ENCODE data around the gene GPR142. TPM values are rescaled to one million over a fixed set of nuclear protein-coding genes. Genes with fewer than 3 reads are reported as not detected.

GPR142 gene
- total RNA-seq, 1 experiment from 2014 or later: not detected

DNA sequence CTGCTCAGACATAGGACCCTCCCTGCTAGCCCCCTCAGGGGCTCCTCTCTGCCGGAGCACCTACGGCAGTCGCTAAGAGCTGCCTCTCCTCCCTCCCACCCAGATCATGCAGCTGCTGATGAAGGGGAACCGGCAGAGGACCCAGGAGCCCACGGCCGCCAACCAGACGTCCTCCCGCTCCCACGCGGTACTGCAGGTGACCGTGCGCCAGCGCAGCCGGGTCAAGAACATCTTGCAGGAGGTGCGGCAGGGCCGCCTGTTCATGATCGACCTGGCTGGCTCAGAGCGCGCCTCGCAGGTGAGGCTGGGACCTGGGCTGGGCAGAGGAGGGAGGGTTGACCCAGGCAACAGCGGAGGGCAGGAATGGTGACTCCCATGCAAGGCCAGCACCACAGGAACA is 22.6 kb upstream of the GPR142 start:
- H3K4me3 ChIP-seq (ENCODE audit: low read length): no peak overlapping the region
- no peak for ATAC-seq
- POLR2A ChIA-PET (ENCODE audit: unreplicated experiment): no interaction called here
- peaks cover 5% of the 10 kb centered on the region; the same call in 1 of the 2 replicates for H3K4me1 ChIP-seq (ENCODE audit: insufficient read depth, low read length)
- no peak for TF ChIP-seq EZH2 (IDR thresholded peaks at IDR 0.05; ENCODE audit: low read length, unreplicated experiment)
- no peak for TF ChIP-seq EZH2phosphoT487 (IDR thresholded peaks at IDR 0.05; ENCODE audit: borderline replicate concordance, low read length)
- TF ChIP-seq, protein P1, sequence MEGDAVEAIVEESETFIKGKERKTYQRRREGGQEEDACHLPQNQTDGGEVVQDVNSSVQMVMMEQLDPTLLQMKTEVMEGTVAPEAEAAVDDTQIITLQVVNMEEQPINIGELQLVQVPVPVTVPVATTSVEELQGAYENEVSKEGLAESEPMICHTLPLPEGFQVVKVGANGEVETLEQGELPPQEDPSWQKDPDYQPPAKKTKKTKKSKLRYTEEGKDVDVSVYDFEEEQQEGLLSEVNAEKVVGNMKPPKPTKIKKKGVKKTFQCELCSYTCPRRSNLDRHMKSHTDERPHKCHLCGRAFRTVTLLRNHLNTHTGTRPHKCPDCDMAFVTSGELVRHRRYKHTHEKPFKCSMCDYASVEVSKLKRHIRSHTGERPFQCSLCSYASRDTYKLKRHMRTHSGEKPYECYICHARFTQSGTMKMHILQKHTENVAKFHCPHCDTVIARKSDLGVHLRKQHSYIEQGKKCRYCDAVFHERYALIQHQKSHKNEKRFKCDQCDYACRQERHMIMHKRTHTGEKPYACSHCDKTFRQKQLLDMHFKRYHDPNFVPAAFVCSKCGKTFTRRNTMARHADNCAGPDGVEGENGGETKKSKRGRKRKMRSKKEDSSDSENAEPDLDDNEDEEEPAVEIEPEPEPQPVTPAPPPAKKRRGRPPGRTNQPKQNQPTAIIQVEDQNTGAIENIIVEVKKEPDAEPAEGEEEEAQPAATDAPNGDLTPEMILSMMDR (conservative IDR thresholded peaks at IDR 0.05; ENCODE audit: low read depth, low read length): no peak
- no peaks in the 10 kb centered on the region for H4K20me1 ChIP-seq (ENCODE audit: low read length)
- H3K79me2 ChIP-seq (ENCODE audit: low read length): no peaks in the 10 kb centered on the region
- BruUV-seq (replicated peaks): no TSS peak
- no peak for DNase-seq
- no peaks in the 10 kb centered on the region for H3F3A ChIP-seq (ENCODE audit: low read length, unreplicated experiment)
- intact Hi-C loops (cut with micrococcal nuclease): no loop called here
- CTCF ChIA-PET: no interaction called here
- no peak overlapping the region for H3K27ac ChIP-seq (ENCODE audit: low read length)
- H3K9me3 ChIP-seq (ENCODE audit: low read length): no peaks in the 10 kb centered on the region
- peaks cover 31% of the 10 kb centered on the region for H3K27me3 ChIP-seq (ENCODE audit: low read length)
- no peaks in the 10 kb centered on the region for H3K36me3 ChIP-seq (ENCODE audit: low read depth, low read length)
- no peak overlapping the region for H2AFZ ChIP-seq (ENCODE audit: low read length)
- H3K4me2 ChIP-seq (ENCODE audit: low read length): no peak overlapping the region
- no peak overlapping the region for H3K9ac ChIP-seq (ENCODE audit: low read length)
- no peaks in the 10 kb centered on the region for H3K9me2 ChIP-seq (replicated peaks; ENCODE audit: low read length)

DNA sequence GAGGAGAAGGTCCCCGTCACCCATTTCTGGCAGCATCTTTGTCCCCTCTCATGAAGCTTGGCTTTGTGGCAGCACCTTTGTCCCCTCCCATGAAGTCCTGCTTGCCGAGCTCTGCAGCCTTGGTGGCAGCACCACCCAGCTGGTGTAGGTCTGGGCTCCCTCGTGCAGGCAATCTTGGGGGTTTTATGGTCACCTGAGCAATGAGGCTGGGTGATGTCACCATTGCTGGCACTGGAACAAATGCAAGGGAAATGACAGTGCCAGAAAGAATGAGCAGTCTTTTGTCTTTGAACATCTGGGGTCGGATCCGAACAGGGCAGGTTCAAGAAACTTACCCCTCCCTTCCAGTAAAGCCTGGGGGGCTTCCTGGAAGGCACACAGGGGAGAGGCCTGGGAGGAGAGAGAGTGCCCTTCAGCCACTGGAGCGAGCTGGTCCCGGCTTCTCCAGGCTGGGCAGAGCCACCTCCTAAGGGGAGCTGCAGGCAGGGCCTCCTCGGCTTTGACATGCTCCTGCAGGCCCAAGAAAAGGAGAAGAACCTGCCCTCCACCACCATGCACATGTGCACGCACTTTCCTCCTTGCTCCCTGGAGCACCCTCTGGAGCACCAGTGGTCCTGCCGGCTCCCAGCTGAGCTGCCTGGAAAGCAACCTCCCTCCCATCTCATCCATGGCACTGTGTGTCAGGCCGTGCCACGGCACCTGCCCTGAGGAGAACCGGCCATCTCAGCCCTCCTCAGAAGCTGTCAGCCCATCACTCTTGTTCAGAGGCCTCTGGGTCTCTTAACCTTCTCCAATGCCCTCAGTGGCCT is 21.7 kb upstream of the GPR142 start:
- ChIA-PET CTCF (interaction anchor here (1.5 kb wide), 1 partner anchor 16 kb away, joined by 3 read pairs; the partner anchor contains the start of gene BTBD17), POLR2A (ENCODE audit: unreplicated experiment) (no interaction called here)
- Histone ChIP-seq H3K79me2 (ENCODE audit: low read length) (no peaks in the 10 kb centered on the region), H3K9me3 (ENCODE audit: low read length) (no peaks in the 10 kb centered on the region), H3K9ac (ENCODE audit: low read length) (no peak overlapping the region), H3K4me1 (ENCODE audit: insufficient read depth, low read length) (peaks cover 5% of the 10 kb centered on the region; the same call in 1 of the 2 replicates), H3K36me3 (ENCODE audit: low read depth, low read length) (no peaks in the 10 kb centered on the region), H3K27me3 (ENCODE audit: low read length) (peaks cover 30% of the 10 kb centered on the region), H3K9me2 (replicated peaks; ENCODE audit: low read length) (no peaks in the 10 kb centered on the region), H3K27ac (ENCODE audit: low read length) (no peak overlapping the region), H3K4me2 (ENCODE audit: low read length) (no peak overlapping the region), H3F3A (ENCODE audit: low read length, unreplicated experiment) (no peaks in the 10 kb centered on the region), H2AFZ (ENCODE audit: low read length) (no peak overlapping the region), H4K20me1 (ENCODE audit: low read length) (no peaks in the 10 kb centered on the region), H3K4me3 (ENCODE audit: low read length) (no peak overlapping the region)
- BruUV-seq (replicated peaks): no TSS peak
- intact Hi-C loops (cut with micrococcal nuclease): no loop called here
- TF ChIP-seq, protein P1 (conservative IDR thresholded peaks at IDR 0.05; ENCODE audit: low read depth, low read length): no peak
- TF ChIP-seq EZH2phosphoT487 (IDR thresholded peaks at IDR 0.05; ENCODE audit: borderline replicate concordance, low read length) (no peak), EZH2 (IDR thresholded peaks at IDR 0.05; ENCODE audit: low read length, unreplicated experiment) (no peak)
- DNase-seq (peak; percentile 48), ATAC-seq (0 out of 2 replicates have a peak, but pooled peaks have one; percentile 9)

DNA sequence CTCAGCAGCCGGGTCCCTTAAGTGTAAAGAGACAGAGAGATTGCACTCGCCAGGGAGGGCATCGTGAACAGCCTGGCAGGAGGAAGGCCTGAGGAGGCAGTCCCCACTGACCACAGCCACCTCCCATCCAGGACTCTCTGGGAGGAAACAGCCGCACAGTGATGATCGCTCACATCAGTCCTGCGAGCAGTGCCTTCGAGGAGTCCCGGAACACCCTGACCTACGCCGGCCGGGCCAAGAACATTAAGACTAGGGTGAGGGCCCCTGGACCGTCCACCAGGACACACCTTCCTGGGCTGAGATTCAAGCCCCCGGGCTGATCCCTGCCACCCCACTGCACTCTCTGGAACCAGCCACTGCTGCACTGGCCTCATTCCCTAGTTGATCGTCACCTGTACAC is 19.7 kb upstream of the GPR142 start:
- Histone ChIP-seq H3K4me2 (ENCODE audit: low read length) (no peak overlapping the region), H3K9me2 (replicated peaks; ENCODE audit: low read length) (no peaks in the 10 kb centered on the region), H3K27me3 (ENCODE audit: low read length) (peaks cover 48% of the 10 kb centered on the region), H4K20me1 (ENCODE audit: low read length) (no peaks in the 10 kb centered on the region), H3K79me2 (ENCODE audit: low read length) (no peaks in the 10 kb centered on the region), H3K4me1 (ENCODE audit: insufficient read depth, low read length) (peaks cover 5% of the 10 kb centered on the region; the same call in 1 of the 2 replicates), H3K9me3 (ENCODE audit: low read length) (no peaks in the 10 kb centered on the region), H3K36me3 (ENCODE audit: low read depth, low read length) (no peaks in the 10 kb centered on the region), H3F3A (ENCODE audit: low read length, unreplicated experiment) (no peaks in the 10 kb centered on the region), H2AFZ (ENCODE audit: low read length) (no peak overlapping the region), H3K27ac (ENCODE audit: low read length) (no peak overlapping the region), H3K9ac (ENCODE audit: low read length) (no peak overlapping the region), H3K4me3 (ENCODE audit: low read length) (no peak overlapping the region)
- intact Hi-C loops (cut with micrococcal nuclease): no loop called here
- DNase-seq (no peak), ATAC-seq (no peak)
- POLR2A ChIA-PET (ENCODE audit: unreplicated experiment): no interaction called here
- CTCF ChIA-PET: no interaction called here
- TF ChIP-seq, protein P1 (conservative IDR thresholded peaks at IDR 0.05; ENCODE audit: low read depth, low read length): no peak
- TF ChIP-seq EZH2phosphoT487 (IDR thresholded peaks at IDR 0.05; ENCODE audit: borderline replicate concordance, low read length): no peak
- TF ChIP-seq EZH2 (IDR thresholded peaks at IDR 0.05; ENCODE audit: low read length, unreplicated experiment): no peak
- no TSS peak for BruUV-seq (replicated peaks)

All from PC-3 (cell line).